ENCODE measurements around the gene OSBPL3.

- TF ChIP-seq CTCF (conservative IDR thresholded peaks at IDR 0.05 in 1 of 2, IDR thresholded peaks at IDR 0.05 in 1 of 2; ENCODE audit: low read depth in 1 of 2, low read length in 2 of 2) (no peak), EZH2 (IDR thresholded peaks at IDR 0.05; ENCODE audit: low read length, missing control alignments) (no peak)
Measured at GRCh38 chr7:24926623-24927524, 53.1 kb downstream of the OSBPL3 start.

All from fibroblast of lung (primary cell).